Natural killer cell (primary cell): ENCODE data around the gene OR51M1. TPM values are rescaled to one million over a fixed set of nuclear protein-coding genes. Genes with fewer than 3 reads are reported as not detected.

ENCODE experiments used
- ATAC-seq, 3 donors: fragments of 150-1000 bp in 2 of 3; fragments of 200-7000 bp in 1 of 3; cut with Tn5 transposase; 1 replicate in 1 of 3; 2 replicates in 2 of 3; pipeline ENCODE4 v1.10.0; 2021; ENCODE audit warnings: mild to moderate bottlenecking in 2 of 3, moderate library complexity in 2 of 3
- DNase-seq, 2 donors: peaks; one replicate each; pipeline versions ENCODE4 v3.0.0 to v3.0.0-alpha.2; 2013 to 2021; ENCODE audit warnings: mixed read lengths in 1 of 2
- H3K27ac ChIP-seq: one replicate; pipeline ENCODE4 v1.5.1; 2013; ENCODE audit warnings: mild to moderate bottlenecking, low read length
- H3K27me3 ChIP-seq: one replicate; pipeline ENCODE4 v1.6.1; 2013; ENCODE audit warnings: low read length; ENCODE audit not compliant: control insufficient read depth, insufficient read depth
- H3K36me3 ChIP-seq: one replicate; pipeline ENCODE4 v1.6.1; 2013; ENCODE audit warnings: low read length; ENCODE audit not compliant: control insufficient read depth, insufficient read depth
- H3K4me1 ChIP-seq: one replicate; pipeline ENCODE4 v1.6.1; 2013; ENCODE audit warnings: low read length; ENCODE audit not compliant: control insufficient read depth, insufficient read depth
- H3K4me3 ChIP-seq: one replicate; pipeline ENCODE4 v1.5.1; 2013; ENCODE audit warnings: low read length
- H3K9me3 ChIP-seq: one replicate; pipeline ENCODE4 v1.6.1; 2013; ENCODE audit warnings: low read length; ENCODE audit not compliant: control insufficient read depth, insufficient read depth
- H3K27ac Mint-ChIP-seq, 2 donors: one replicate each; pipeline ENCODE4 v1.8.0; 2022; ENCODE audit warnings: mild to moderate bottlenecking in 2 of 2, mixed read lengths in 2 of 2, moderate library complexity in 1 of 2
- H3K27me3 Mint-ChIP-seq, 2 donors: one replicate each; pipeline ENCODE4 v1.8.0; 2022; ENCODE audit warnings: low read depth in 2 of 2, mixed read lengths in 2 of 2
- H3K36me3 Mint-ChIP-seq: one replicate; pipeline ENCODE4 v1.8.0; 2022; ENCODE audit warnings: mixed read lengths
- H3K4me1 Mint-ChIP-seq, 2 donors: one replicate each; pipeline ENCODE4 v1.8.0; 2022; ENCODE audit warnings: mixed read lengths in 2 of 2
- H3K4me3 Mint-ChIP-seq: one replicate; pipeline ENCODE4 v1.8.0; 2022; ENCODE audit warnings: mild to moderate bottlenecking, moderate library complexity, mixed read lengths
- H3K9me3 Mint-ChIP-seq, 2 donors: one replicate each; pipeline ENCODE4 v1.8.0; 2022; ENCODE audit warnings: mixed read lengths in 2 of 2
- WGBS: methylation state at CpG from one replicate; pipeline ENCODE4 v1.1.7; 2013; ENCODE audit warnings: missing lambda C conversion rate; ENCODE audit not compliant: insufficient coverage; 5-methylcytosine and 5-hydroxymethylcytosine counted together
- intact Hi-C: fragments of 100-400 bp; cut with micrococcal nuclease; formaldehyde crosslinking; loops from one replicate; pipeline ENCODE4 v1.14.2; 2022
- total RNA-seq, 4 donors: library from RNA; stranded (reverse); fragments of 120-200 nt in 1 of 4; gene quantifications; one replicate each; pipeline versions ENCODE4 v1.2.3 to v1.2.4, GENCODE V29; 2013 to 2022
- TF ChIP-seq, protein P1 (sequence below): fragments of 200-600 bp; IDR thresholded peaks from one replicate; pipeline ENCODE4 v1.8.0; 2022; ENCODE audit warnings: antibody characterized with exemption

Gene OR51M1
- total RNA-seq, 3 donors from 2014 or later (not counting 1 experiment from before 2014, with no cell fraction given), result not detected

DNA sequence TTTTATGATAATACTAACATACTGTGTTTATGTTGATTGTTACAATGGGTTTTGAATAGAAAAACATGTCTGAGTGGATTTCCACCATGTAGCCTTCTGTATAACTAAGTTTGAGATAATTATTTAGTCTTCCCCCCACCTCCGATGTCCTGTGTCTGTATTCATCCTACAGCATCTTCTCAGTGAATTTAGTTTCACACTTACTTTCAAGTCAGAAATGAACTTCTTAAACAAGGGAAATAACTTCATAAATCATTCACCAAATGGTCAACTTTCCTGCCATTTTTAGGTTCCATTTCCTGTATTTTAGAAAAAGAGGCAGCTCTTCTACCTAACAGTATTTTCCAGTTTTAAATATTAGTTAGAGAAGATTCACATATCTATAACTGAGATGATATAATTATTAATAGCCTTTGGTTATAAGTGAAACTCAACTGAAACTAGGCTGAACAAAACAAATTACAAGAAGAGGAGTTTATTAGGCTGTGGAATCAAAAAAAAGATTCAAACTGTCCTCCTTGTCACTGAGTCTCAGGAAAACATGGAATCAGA is 43.8 kb upstream of the OR51M1 start:
- H3K4me3 ChIP-seq, result no peak overlapping the region
- Mint-ChIP-seq H3K4me3 (no peak overlapping the region), H3K4me1 (no peaks in the 10 kb centered on the region), H3K27me3 (peaks cover 0 to 3% of the 10 kb centered on the region in 2 donors), H3K9me3 (no peaks in the 10 kb centered on the region), H3K36me3 (no peaks in the 10 kb centered on the region), H3K27ac (no peak overlapping the region)
- H3K27me3 ChIP-seq, result no peaks in the 10 kb centered on the region
- WGBS, result 81% methylated on average over 1 of the region's 1 CpG
- TF ChIP-seq, protein P1, sequence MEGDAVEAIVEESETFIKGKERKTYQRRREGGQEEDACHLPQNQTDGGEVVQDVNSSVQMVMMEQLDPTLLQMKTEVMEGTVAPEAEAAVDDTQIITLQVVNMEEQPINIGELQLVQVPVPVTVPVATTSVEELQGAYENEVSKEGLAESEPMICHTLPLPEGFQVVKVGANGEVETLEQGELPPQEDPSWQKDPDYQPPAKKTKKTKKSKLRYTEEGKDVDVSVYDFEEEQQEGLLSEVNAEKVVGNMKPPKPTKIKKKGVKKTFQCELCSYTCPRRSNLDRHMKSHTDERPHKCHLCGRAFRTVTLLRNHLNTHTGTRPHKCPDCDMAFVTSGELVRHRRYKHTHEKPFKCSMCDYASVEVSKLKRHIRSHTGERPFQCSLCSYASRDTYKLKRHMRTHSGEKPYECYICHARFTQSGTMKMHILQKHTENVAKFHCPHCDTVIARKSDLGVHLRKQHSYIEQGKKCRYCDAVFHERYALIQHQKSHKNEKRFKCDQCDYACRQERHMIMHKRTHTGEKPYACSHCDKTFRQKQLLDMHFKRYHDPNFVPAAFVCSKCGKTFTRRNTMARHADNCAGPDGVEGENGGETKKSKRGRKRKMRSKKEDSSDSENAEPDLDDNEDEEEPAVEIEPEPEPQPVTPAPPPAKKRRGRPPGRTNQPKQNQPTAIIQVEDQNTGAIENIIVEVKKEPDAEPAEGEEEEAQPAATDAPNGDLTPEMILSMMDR, result no peak
- H3K4me1 ChIP-seq, result no peaks in the 10 kb centered on the region
- intact Hi-C loops, result no loop called here
- no peaks in the 10 kb centered on the region for H3K9me3 ChIP-seq
- no peaks in the 10 kb centered on the region for H3K36me3 ChIP-seq
- no peak for DNase-seq
- H3K27ac ChIP-seq, result no peak overlapping the region
- no peak for ATAC-seq

- Histone ChIP-seq H3K36me3 (no peaks in the 10 kb centered on the region), H3K27me3 (no peaks in the 10 kb centered on the region), H3K9me3 (no peaks in the 10 kb centered on the region), H3K4me1 (no peaks in the 10 kb centered on the region), H3K27ac (no peak within 1 kb of the TSS), H3K4me3 (no peak within 1 kb of the TSS)
- DNase-seq (no peak), ATAC-seq (no peak)
- H3K4me1 Mint-ChIP-seq, result no peaks in the 10 kb centered on the region
- H3K27me3 Mint-ChIP-seq, result peaks cover 3 to 5% of the 10 kb centered on the region in 2 donors
- H3K36me3 Mint-ChIP-seq, result no peaks in the 10 kb centered on the region
- WGBS, result 78% methylated on average over 2 of the region's 6 CpGs
- TF ChIP-seq, protein P1, result no peak
- H3K9me3 Mint-ChIP-seq, result peaks cover 3% of the 10 kb centered on the region in 2 donors
- no peak within 1 kb of the TSS for H3K4me3 Mint-ChIP-seq
- H3K27ac Mint-ChIP-seq, result no peak within 1 kb of the TSS
- intact Hi-C loops, result no loop called here
These were observed 39.9 kb upstream of the OR51M1 start, which contains the start of gene OR51B5 for GRCh38 chr11:5343474-5344335. Gene OR51B5 (minus strand): TSS chr11:5343524. CDS start chr11:5343524, 0 bp downstream.

GRCh38 chr11:5345831-5346230 is 37.8 kb upstream of the OR51M1 start:
- H3K4me1 Mint-ChIP-seq, result no peaks in the 10 kb centered on the region
- DNase-seq (no peak), ATAC-seq (no peak)
- no peaks in the 10 kb centered on the region for H3K27me3 ChIP-seq
- peaks cover 3% of the 10 kb centered on the region in 2 donors for H3K9me3 Mint-ChIP-seq
- no peaks in the 10 kb centered on the region for H3K36me3 ChIP-seq
- 76% methylated on average over 3 of the region's 3 CpGs for WGBS
- H3K36me3 Mint-ChIP-seq, result no peaks in the 10 kb centered on the region
- no peak overlapping the region for H3K4me3 Mint-ChIP-seq
- H3K27me3 Mint-ChIP-seq, result peaks cover 3 to 5% of the 10 kb centered on the region in 2 donors
- no peaks in the 10 kb centered on the region for H3K9me3 ChIP-seq
- no peak overlapping the region for H3K4me3 ChIP-seq
- intact Hi-C loops, result no loop called here
- no peak overlapping the region for H3K27ac ChIP-seq
- no peaks in the 10 kb centered on the region for H3K4me1 ChIP-seq
- TF ChIP-seq, protein P1, result no peak
- no peak overlapping the region for H3K27ac Mint-ChIP-seq
